Spleen (tissue), 7 donors: Measurements from ENCODE around the gene TAS2R30.

Source experiments
- POLR2A ChIP-seq, 3 donors: fragments of 450-650 bp; IDR thresholded peaks; one replicate each; pipeline ENCODE4 v1.5.1; 2017; ENCODE audit warnings: antibody characterized with exemption in 3 of 3, mild to moderate bottlenecking in 1 of 3
- TF ChIP-seq, protein P1 (sequence below), 11 experiments: fragments of 200-600 bp in 7 of 11; fragments of 450-650 bp in 4 of 11; sonication (generic) in 4 of 11; IDR thresholded peaks in 8 of 11; conservative IDR thresholded peaks in 3 of 11; 1 replicate in 7 of 11; 2 replicates in 4 of 11; pipeline versions ENCODE4 v1.4.0 to v1.8.0; 2016 to 2021; ENCODE audit warnings: antibody characterized with exemption in 11 of 11, inconsistent platforms in 4 of 11, mild to moderate bottlenecking in 1 of 11
- donor health status: DM: no; HTN: no; CAD: no; lungs with moderate emphysema.
- donor health status: DM: no; HTN: no; CAD: no.
- donor health status: DM: no; HTN: no; CAD: no.

DNA sequence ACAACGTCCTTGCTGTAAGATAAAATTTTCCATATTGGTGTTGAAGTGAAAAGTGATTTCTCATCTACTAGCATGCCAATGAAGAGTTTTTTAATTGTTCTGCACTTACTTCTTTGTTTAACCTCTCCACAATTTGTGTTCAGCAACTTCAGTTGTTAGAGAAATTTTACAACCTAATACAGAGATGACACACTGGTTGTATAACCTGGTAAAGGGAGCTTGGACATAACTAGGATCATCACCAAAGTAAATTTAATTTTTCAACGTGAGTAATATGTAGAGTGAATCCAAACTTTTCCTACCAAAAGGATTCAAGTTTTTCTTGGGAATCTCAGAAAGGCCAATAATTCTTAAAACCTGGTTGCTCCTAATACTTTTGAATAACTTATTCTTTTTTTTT, 28.9 kb downstream of the TAS2R30 start:
- no peak for TF ChIP-seq POLR2A (IDR thresholded peaks at IDR 0.05)
- TF ChIP-seq, protein P1, sequence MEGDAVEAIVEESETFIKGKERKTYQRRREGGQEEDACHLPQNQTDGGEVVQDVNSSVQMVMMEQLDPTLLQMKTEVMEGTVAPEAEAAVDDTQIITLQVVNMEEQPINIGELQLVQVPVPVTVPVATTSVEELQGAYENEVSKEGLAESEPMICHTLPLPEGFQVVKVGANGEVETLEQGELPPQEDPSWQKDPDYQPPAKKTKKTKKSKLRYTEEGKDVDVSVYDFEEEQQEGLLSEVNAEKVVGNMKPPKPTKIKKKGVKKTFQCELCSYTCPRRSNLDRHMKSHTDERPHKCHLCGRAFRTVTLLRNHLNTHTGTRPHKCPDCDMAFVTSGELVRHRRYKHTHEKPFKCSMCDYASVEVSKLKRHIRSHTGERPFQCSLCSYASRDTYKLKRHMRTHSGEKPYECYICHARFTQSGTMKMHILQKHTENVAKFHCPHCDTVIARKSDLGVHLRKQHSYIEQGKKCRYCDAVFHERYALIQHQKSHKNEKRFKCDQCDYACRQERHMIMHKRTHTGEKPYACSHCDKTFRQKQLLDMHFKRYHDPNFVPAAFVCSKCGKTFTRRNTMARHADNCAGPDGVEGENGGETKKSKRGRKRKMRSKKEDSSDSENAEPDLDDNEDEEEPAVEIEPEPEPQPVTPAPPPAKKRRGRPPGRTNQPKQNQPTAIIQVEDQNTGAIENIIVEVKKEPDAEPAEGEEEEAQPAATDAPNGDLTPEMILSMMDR (IDR thresholded peaks at IDR 0.05 in 8 of 11, conservative IDR thresholded peaks at IDR 0.05 in 3 of 11), result no peak
